T-helper 1 cell treated with Interleukin-12 subunit alpha and Interleukin-12 subunit beta and Interleukin-4 antibody, amounts not matched to agents 30 ng/mL and 1 ng/mL, for 36 hours (primary cell): ENCODE measurements around the gene FIP1L1. TPM values are rescaled to one million over a fixed set of nuclear protein-coding genes. Genes with fewer than 3 reads are reported as not detected.
"Not testable (repeated sequence)": the region's sequence is repeated elsewhere in the genome, so short reads cannot be mapped to it uniquely, and the experiment has no call there.

Source experiments
- intact Hi-C: fragments of 100-400 bp; cut with micrococcal nuclease; formaldehyde crosslinking; loops from one replicate; pipeline ENCODE4 v1.15.1; 2024
- total RNA-seq: library from RNA; stranded (reverse); gene quantifications from 2 replicates; pipeline ENCODE4 v1.2.3, GENCODE V29; 2022

The FIP1L1 gene
- total RNA-seq, result 83.8 and 91.5 TPM in 2 replicates

GRCh38 chr4:53377319-53378170 lies at the start of gene FIP1L1:
Gene FIP1L1 (plus strand): TSS chr4:53377641. CDS start chr4:53377839, 198 bp downstream.
- intact Hi-C loops, result loop anchor here (1.0 to 10.0 kb wide), 8 partner anchors 11 to 1533 kb away; partner anchors contain the start of genes CHIC2, RASL11B, SCFD2 and SGCB

DNA sequence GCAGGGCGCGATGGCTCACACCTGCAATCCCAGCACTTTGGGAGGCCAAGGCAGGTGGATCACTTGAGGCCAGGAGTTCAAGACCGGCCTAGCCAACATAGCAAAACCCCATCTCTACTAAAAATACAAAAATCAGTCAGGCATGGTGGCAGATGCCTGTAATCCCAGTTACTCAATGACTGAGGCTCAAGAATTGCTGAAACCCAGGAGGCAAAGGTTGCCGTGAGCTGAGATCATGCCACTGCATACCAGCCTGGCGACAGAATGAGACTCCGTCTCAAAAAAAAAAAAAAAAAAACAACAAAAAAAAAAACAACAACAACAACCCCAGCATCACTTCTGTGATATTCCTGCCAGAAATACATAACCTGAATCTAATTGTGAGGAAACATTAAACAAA lies 42.5 kb upstream of the FIP1L1 start:
- intact Hi-C loops, result not testable (repeated sequence)

DNA sequence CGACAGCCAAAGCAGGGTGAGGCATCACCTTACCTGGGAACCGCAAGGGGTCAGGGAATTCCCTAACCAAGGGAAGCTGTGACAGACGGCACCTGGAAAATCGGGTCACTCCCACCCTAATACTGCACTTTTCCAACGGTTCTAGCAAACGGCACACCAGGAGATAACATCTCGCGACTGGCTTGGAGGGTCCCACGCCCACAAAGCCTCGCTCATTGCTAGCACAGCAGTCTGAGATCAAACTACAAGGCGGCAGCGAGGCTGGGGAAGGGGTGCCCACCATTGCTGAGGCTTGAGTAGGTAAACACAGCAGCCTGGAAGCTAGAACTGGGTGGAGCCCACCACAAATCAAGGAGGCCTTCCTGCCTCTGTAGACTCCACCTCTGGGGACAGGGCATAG lies 37.3 kb upstream of the FIP1L1 start:
- intact Hi-C loops, result not testable (repeated sequence)

DNA sequence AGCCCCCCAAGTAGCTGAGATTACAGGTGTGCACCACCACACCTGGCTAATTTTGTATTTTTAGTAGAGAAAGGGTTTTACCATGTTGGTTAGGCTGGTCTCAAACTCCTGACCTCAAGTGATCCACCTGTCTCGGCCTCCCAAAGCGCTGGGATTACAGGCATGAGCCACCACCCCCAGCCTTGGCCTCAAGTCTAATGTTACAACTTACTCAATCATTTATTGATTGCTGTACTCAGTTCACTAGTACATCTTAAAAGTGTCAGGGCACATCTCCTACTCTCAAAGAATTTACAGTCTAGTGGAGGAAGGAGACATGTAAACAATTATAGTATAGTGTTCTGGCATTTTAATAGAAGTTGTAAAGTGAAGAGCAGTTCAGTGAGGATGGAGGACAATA lies 31.0 kb upstream of the FIP1L1 start:
- intact Hi-C loops, result not testable (repeated sequence)

DNA sequence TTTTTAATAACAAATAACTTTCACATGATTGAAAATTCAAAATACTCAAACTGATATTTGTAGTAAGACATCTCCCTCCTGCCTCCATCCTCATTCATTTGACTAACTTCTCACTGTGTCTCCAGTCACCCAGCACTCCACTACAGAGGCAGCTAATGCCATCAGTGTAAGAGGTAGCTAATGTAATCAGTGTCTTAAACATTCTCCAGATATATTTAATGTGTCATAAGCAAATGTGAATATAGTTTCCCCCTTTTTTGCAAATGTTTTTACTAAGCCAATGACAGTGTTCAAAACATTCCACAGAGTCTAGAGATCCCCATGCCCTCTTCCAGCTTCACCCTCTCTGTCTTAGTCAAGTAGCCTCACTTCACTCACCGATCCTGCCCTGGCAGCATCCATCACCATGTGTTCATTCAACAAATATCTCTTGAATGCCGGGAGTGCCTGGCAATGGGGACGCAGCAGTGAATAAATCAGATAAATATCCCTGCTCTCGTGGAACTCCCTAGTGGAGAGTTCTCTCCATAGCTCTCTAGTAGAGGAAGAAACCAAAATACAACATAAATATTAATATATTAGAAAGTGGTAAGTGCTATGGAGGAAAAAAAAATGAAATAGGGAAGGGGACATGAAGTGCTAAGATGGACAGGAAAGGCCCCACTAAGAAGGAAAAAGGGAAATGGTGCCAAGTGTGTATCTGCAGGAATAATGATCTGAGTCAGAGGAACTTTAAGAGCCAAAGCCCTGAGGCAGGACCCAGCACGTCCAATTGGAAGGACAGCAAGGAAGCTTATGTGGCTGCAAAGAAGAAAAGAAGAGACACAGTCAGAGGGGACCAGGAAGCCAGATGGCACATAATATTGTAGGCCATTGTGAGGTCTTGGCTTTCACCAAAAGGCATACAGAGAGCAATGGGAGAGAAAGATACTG lies 30.3 kb upstream of the FIP1L1 start:
- intact Hi-C loops, result no loop called here

GRCh38 chr4:53348046-53348445 lies 29.4 kb upstream of the FIP1L1 start:
- intact Hi-C loops, result no loop called here

GRCh38 chr4:53349091-53349491 lies 28.4 kb upstream of the FIP1L1 start:
- intact Hi-C loops, result no loop called here

DNA sequence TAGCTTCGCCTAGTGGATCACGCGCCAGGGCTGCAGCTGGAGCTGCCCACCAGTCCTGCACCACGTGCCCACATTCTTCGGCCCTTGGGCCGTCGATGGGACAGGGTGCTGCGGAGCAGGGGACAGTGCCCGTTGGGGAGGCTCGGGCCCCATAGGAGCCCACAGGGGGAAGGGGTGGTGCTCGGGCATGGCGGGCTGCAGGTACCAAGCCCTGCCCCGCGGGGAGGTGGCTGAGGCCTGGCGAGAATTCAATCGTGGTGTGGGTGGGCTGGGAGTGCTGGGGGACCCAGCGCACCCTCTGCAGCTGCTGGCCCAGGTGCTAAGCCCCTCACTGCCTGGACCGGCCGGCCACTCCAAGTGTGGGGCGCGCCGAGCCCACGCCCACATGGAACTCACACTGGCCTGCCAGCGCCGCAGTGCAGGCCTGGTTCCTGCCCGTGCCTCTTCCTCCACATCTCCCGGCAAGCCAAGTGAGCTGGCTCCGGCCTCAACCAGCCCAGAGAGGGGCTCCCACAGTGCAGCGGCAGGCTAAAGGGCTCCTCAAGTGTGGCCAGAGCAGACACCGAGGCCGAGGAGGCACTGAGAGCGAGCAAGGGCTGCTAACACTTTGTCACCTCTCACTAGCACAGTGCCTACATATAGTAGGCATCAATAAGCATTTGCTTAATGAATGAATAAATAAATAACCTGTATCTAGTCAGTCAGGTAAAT lies 23.3 kb upstream of the FIP1L1 start:
- intact Hi-C loops, result no loop called here

DNA sequence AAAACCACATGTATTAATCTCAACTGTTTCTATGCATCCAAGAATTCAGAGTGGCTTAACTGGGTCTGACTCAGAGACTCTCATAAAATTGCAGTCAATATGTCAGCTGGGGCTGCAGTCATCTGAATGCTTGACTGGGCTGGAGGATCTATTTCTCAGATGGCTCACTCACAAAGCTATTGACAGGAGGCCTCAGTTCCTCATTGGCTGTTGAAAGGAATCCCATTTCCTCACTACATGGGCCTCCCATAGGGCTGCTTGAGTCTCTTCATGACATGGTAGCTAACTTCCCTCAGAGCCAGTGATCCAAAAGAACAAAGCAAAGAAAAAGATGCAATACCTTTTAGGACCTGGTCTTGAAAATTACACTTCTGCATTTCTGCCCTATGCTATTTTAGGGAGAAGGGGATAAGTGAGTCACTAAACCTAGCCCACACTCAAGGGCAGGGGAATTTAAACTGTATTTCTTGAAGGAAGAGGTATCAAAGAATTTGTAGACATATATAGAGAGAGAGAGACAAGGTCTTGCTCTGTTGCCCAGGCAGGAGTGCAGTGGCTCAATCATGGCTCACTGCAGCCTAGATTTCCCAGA lies 21.4 kb upstream of the FIP1L1 start:
- intact Hi-C loops, result no loop called here

DNA sequence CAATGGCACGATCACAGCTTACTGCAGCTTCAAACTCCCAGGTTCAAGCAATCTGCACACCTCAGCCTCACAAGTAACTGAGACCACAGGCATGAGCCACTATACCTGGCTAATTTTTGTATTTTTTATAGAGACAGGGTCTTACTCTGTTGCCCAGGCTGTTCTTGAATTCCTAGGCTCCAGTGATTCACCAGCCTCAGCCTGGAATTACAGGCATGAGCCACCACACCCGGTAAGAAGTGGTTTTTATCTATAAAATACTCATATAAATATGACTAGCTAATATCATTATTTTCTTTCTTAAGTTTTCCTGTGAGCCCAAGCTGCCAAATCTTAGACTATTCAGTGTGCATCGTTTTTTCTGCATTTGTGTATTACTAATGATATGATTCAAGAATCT lies 16.0 kb upstream of the FIP1L1 start:
- intact Hi-C loops, result no loop called here

GRCh38 chr4:53362093-53362492 lies 15.3 kb upstream of the FIP1L1 start:
- intact Hi-C loops, result no loop called here

- intact Hi-C loops, result no loop called here
These were observed 12.8 kb upstream of the FIP1L1 start for GRCh38 chr4:53364624-53365023.

DNA sequence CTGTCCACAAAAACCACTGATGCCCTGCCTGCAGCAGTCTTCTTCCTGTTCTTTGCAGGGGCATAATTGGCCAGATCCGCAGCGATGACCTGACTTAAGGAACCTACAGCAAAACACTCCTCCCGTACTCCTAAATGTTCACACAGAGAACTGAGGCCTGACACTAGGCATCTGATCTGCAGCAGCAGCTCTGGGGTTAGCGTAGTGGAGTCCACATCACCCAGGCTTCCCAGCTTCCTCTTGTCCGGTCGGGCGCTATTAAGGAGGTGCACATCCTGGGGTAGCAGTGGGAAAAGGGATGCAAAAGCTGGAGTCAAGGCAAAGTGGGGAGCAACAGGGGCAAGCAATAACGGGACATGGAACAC lies 12.3 kb upstream of the FIP1L1 start:
- intact Hi-C loops, result no loop called here

DNA sequence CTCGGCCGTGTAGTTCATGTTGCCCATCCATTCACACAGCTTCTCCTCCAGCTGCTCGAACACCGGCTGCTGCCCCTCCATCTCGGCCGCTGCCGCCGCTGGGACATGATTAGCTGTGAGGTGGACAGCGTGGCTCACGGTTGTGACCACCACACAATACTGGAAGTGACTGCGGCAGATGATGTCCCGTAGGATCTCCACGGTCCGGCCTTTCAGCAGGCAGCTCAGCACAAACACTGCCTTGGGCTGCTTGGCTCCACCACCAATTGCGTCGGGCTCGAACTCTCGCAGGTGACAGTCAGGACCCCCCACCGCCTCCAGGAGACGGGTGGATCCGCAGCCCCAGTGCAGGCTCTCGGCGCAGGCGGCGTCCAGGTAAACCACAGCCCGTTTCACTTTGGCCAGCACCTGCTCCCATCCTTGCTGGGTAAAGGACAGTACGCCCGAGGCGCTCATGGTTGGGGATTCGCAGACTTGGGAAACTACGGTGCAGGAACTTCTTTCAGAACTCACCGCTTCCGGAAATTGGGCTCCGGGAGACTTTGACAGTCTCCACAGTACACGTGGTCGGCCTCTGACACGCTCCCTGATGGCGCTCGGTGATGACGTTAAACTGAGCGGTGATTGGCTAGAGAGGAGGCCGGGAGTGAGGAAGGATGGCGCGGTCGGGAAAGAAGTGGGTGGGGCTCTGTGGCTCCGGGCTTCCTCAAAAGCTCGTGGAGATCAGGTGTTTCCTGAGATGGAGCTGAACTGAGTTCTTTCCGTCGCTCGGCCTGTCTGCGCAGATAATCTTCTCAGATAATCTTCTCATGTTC lies 11.7 kb upstream of the FIP1L1 start, which contains the start of gene SCFD2:
SCFD2 (minus strand) TSS at position 576 of the 815 bp plus-strand sequence.
- intact Hi-C loops, result loop anchor here (1.0 to 2.0 kb wide), 5 partner anchors 12 to 1577 kb away; partner anchors contain the start of genes CHIC2 and FIP1L1

GRCh38 chr4:53366301-53366716 lies 11.1 kb upstream of the FIP1L1 start:
- intact Hi-C loops, result loop anchor here (1.0 to 2.0 kb wide), 5 partner anchors 11 to 1576 kb away; partner anchors contain the start of genes CHIC2 and FIP1L1

DNA sequence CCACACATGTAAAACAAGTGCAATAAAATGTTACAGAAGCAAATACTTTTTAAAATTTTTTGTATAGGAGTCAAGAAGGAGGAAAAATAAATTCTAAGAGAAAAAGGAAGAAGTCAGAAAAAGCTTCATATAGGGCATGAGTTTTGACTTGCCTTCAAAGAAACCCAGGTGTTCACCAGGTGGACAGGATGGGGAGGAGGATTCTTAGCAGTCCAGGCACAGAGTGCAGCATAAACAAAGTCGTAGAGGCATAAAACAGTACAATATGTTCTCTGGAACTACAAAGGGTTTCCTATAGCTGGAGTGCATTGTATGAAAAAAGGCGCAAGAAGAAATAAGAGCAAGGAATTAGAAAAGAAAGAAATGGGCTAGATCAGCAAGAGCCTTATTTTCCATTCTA lies 9.7 kb upstream of the FIP1L1 start:
- intact Hi-C loops, result loop anchor here (2.0 kb wide), 3 partner anchors 655 to 1575 kb away; no protein-coding TSS in a partner anchor

DNA sequence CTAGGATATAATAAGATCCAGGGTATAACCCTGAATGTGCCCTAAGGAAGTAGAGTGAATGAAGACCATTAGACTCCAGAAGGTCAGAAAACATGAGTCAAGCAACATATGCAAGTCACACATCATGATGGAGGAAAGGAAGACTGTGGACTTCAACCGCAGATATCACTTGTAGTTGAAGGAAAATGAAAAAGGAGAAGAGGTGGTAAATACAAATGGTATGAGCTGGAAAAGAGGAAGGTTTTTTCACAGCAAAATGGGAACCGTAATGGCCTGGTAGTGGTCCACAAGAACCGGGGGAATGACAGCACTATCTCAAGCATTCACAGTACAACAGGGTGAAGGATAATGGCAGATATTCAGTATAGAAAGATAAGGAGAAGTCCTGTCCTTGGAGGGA lies 6.4 kb upstream of the FIP1L1 start:
- intact Hi-C loops, result loop anchor here (10.0 kb wide), 1 partner anchor 356 kb away; no protein-coding TSS in a partner anchor

GRCh38 chr4:53371843-53372521 lies 5.5 kb upstream of the FIP1L1 start:
- intact Hi-C loops, result loop anchor here (10.0 kb wide), 1 partner anchor 357 kb away; no protein-coding TSS in a partner anchor

DNA sequence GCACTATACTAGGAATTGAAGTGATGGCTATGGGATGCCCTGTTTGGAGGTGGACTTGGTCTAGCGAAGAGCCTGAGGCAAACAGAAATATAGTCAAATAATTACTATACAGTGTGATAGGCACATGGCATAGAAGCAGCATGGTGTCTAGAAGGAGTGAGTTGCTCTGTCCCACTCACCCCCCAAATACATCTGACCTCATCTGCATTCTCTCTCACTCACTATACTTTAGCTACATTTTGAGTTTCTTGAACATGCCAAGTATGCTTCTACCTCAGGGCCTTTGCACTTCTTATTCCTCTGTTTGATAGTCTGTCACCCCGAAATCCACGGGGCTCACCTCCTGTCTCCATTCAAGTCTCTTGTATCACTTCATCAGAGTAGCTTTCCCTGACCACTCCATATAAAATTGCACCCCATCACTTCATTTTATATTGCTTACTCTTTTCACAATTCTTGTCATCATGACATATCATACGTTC lies 2.6 kb upstream of the FIP1L1 start:
- intact Hi-C loops, result loop anchor here (5.0 to 10.0 kb wide), 3 partner anchors 360 to 1338 kb away; partner anchors contain the start of genes RASL11B and SGCB
